Thoracic aorta (tissue), 2 donors: ENCODE results near the gene SLC24A3. TPM values are rescaled to one million over a fixed set of nuclear protein-coding genes. Genes with fewer than 3 reads are reported as not detected.

Experiments
- ATAC-seq: fragments of 150-250 bp; one replicate; pipeline ENCODE4 v1.8.0; 2017; ENCODE audit warnings: low read depth; ENCODE audit not compliant: insufficient number of reproducible peaks, low FRiP score
- DNase-seq: peaks from one replicate; pipeline ENCODE4 v3.0.0-alpha.2; 2020; ENCODE audit warnings: low spot score
- H3K27ac ChIP-seq, 2 donors: fragments of 200-600 bp; sonication (generic); 1 replicate in 1 of 2; 2 replicates in 1 of 2; pipeline ENCODE4 v1.5.1; 2016; ENCODE audit warnings: mild to moderate bottlenecking in 2 of 2, moderate library complexity in 2 of 2
- H3K27me3 ChIP-seq: fragments of 200-600 bp; sonication (generic); replicated peaks from 2 replicates; pipeline ENCODE4 v1.6.0; 2016; ENCODE audit warnings: mild to moderate bottlenecking; ENCODE audit not compliant: insufficient read depth
- H3K36me3 ChIP-seq: fragments of 200-600 bp; sonication (generic); one replicate; pipeline ENCODE4 v1.5.1; 2016
- H3K4me1 ChIP-seq, 2 donors: fragments of 200-600 bp; sonication (generic); 1 replicate in 1 of 2; 2 replicates in 1 of 2; pipeline versions ENCODE4 v1.5.1 to v1.6.0; 2016; ENCODE audit warnings: low read depth in 2 of 2, mild to moderate bottlenecking in 1 of 2; ENCODE audit not compliant: control insufficient read depth in 1 of 2
- H3K4me3 ChIP-seq: fragments of 200-600 bp; sonication (generic); 2 replicates; pipeline ENCODE4 v1.5.1; 2016; ENCODE audit warnings: mild to moderate bottlenecking
- H3K9me3 ChIP-seq: fragments of 200-600 bp; sonication (generic); 2 replicates; pipeline ENCODE4 v1.5.1; 2016
- total RNA-seq, 2 donors: library from RNA; depleted of rRNA; stranded (reverse); fragments of >200 nt; gene quantifications; one replicate each; pipeline versions ENCODE4 v1.1.0 to v1.2.3, GENCODE V29; 2016
- TF ChIP-seq, protein P1 (sequence below): fragments of 200-600 bp; sonication (generic); IDR thresholded peaks from one replicate; pipeline ENCODE4 v1.5.1; 2019; ENCODE audit warnings: antibody characterized with exemption

Gene SLC24A3
- total RNA-seq, 2 donors from 2014 or later, result 8.3 to 31.4 TPM

DNA sequence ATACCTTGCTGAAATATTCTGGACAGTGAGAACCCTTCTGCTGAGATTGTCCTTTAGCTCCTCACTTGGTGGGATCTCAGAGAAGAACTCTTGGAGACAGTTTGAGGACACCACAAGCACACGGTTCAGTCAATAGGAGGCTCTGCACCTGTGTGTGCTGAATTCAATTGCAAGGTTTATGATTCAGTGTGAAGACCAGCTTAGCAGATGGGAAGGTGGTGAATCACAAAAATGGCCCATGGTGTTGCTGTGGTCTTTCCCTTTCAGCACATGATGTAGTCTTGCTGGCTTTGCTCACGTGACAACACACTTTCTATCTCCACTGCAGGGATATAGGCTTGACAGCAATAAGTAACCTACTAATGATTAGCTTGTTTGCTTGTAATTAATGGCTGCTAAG, 270.3 kb downstream of the SLC24A3 start:
- TF ChIP-seq, protein P1, sequence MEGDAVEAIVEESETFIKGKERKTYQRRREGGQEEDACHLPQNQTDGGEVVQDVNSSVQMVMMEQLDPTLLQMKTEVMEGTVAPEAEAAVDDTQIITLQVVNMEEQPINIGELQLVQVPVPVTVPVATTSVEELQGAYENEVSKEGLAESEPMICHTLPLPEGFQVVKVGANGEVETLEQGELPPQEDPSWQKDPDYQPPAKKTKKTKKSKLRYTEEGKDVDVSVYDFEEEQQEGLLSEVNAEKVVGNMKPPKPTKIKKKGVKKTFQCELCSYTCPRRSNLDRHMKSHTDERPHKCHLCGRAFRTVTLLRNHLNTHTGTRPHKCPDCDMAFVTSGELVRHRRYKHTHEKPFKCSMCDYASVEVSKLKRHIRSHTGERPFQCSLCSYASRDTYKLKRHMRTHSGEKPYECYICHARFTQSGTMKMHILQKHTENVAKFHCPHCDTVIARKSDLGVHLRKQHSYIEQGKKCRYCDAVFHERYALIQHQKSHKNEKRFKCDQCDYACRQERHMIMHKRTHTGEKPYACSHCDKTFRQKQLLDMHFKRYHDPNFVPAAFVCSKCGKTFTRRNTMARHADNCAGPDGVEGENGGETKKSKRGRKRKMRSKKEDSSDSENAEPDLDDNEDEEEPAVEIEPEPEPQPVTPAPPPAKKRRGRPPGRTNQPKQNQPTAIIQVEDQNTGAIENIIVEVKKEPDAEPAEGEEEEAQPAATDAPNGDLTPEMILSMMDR, result no peak
- DNase-seq (no peak), ATAC-seq (no peak)
- Histone ChIP-seq H3K36me3 (no peaks in the 10 kb centered on the region), H3K9me3 (no peaks in the 10 kb centered on the region), H3K4me1 (peaks cover 0 to 7% of the 10 kb centered on the region in 2 donors), H3K27ac (no peak overlapping the region), H3K27me3 (no peaks in the 10 kb centered on the region), H3K4me3 (no peak overlapping the region)

DNA sequence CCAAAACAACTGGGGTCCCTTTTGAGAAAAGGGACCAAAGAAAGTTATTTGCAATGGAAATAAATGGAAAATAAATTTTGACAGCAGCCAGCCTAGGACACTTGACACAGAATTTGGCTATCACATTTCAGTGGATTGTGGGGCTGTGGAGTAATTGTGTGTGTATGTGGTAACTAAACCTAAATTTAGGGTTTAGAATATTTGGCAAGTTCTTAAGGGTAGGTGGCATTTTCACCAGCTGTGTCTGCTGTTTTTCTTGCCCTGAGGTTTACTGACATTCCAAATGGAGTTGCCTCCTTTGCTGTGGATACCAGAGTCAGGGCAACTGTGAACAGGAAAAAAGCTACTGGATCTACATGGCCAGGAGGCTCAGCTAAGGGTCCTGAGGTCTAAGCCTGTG, 270.9 kb downstream of the SLC24A3 start:
- TF ChIP-seq, protein P1, result no peak
- Histone ChIP-seq H3K36me3 (no peaks in the 10 kb centered on the region), H3K27ac (no peak overlapping the region), H3K4me1 (peaks cover 0 to 7% of the 10 kb centered on the region in 2 donors), H3K9me3 (no peaks in the 10 kb centered on the region), H3K27me3 (no peaks in the 10 kb centered on the region), H3K4me3 (no peak overlapping the region)
- DNase-seq (no peak), ATAC-seq (no peak)

DNA sequence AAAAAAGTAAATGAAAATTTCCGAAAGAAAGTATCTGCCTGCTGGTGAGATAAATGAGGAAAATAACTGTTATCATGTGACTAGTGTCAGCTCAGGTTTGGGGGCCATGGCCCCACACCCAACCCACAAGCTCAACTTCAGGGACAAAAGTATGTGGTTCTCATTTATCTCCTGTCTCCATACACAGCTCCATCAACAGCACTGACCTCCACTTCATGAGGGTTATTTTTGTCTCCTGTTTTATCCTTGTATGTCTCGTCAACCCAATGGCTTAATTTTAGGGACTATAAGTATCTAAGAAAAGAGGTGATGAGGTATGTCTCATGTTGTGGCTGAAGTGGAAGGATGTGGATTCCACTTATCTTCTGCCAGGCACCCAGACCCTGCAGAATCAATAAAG, 274.0 kb downstream of the SLC24A3 start:
- H3K4me1 ChIP-seq, result peaks cover 11 to 21% of the 10 kb centered on the region in 2 donors
- no peaks in the 10 kb centered on the region for H3K36me3 ChIP-seq
- DNase-seq (no peak), ATAC-seq (no peak)
- no peaks in the 10 kb centered on the region for H3K9me3 ChIP-seq
- no peak overlapping the region for H3K27ac ChIP-seq
- H3K4me3 ChIP-seq, result no peak overlapping the region
- H3K27me3 ChIP-seq, result no peaks in the 10 kb centered on the region
- TF ChIP-seq, protein P1, result no peak

DNA sequence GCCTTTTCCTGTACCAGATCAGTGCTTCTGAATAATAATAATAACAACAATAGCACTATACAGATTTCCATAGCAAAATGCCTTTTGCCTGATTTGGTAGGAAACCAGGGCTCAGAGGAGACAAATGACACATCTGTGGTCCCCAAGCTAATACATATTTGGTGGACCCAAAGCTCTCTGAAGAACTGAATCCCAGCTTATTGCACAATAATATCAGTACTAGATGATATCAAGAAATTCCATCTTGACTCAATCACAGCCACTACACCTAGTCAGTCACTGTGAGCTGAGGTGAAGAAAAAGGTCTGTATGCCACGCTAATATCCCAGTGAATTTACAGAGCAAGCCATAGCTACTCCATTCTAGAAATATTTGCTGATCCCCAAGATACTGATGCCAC, 275.0 kb downstream of the SLC24A3 start:
- no peak overlapping the region for H3K27ac ChIP-seq
- no peaks in the 10 kb centered on the region for H3K27me3 ChIP-seq

DNA sequence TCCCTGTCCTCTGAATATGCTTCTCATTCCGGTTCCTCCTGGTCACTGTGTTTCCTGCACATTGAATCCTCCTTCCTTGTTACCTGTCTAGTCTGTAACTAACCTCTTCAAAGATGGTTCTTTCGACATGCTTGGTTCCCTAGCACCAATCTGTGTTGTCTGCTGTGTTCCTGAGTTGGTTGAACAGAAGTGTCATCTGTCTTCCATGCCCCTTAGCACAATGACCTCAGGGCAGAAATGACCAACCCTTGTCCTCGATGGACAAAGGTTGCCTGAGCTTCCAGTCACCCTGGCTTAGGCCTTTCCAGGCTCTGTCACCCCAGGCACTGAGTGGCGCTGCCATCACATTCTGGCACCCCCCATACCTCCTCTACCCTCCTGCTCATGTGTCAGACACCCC, 278.8 kb downstream of the SLC24A3 start:
- DNase-seq, result no peak
- Histone ChIP-seq H3K4me1 (peaks cover 42 to 61% of the 10 kb centered on the region in 2 donors), H3K27ac (peak overlapping the region; percentile 10 to 89), H3K4me3 (no peak overlapping the region), H3K9me3 (no peaks in the 10 kb centered on the region), H3K27me3 (no peaks in the 10 kb centered on the region), H3K36me3 (no peaks in the 10 kb centered on the region)
- TF ChIP-seq, protein P1, result no peak
- ATAC-seq, result no peak

More for the DNA sequence above, 275.0 kb downstream of the SLC24A3 start:
- TF ChIP-seq, protein P1, result no peak
- DNase-seq (no peak), ATAC-seq (no peak)
- no peaks in the 10 kb centered on the region for H3K9me3 ChIP-seq
- H3K4me1 ChIP-seq, result peaks cover 15 to 31% of the 10 kb centered on the region in 2 donors
- no peaks in the 10 kb centered on the region for H3K36me3 ChIP-seq
- H3K4me3 ChIP-seq, result no peak overlapping the region
